DOHH2 (cell line): Measurements from ENCODE around the gene EPHB4.

Experiments used
- H3F3A ChIP-seq: fragments of 200-600 bp; sonication (generic), shearing (Covaris generic); 2 replicates; pipeline ENCODE4 v1.6.0; 2016; ENCODE audit warnings: antibody characterized with exemption, mild to moderate bottlenecking; ENCODE audit not compliant: control insufficient read depth, insufficient read depth
- H3K27ac ChIP-seq: fragments of 200-600 bp; sonication (generic); 2 replicates; pipeline ENCODE4 v1.5.1; 2014; ENCODE audit warnings: low read depth, mild to moderate bottlenecking, low read length, moderate library complexity
- H3K27me3 ChIP-seq: fragments of 200-600 bp; sonication (generic); 2 replicates; pipeline ENCODE4 v1.6.1; 2014; ENCODE audit warnings: mild to moderate bottlenecking, low read length, mixed read lengths; ENCODE audit not compliant: control insufficient read depth
- H3K36me3 ChIP-seq: fragments of 200-600 bp; sonication (generic); 2 replicates; pipeline ENCODE4 v1.6.1; 2014; ENCODE audit warnings: mild to moderate bottlenecking, low read length, moderate library complexity, mixed read lengths; ENCODE audit not compliant: control insufficient read depth
- H3K4me1 ChIP-seq: fragments of 200-600 bp; sonication (generic); 2 replicates; pipeline ENCODE4 v1.6.1; 2014; ENCODE audit warnings: mild to moderate bottlenecking, low read length, mixed read lengths; ENCODE audit not compliant: control insufficient read depth
- H3K4me2 ChIP-seq: fragments of 200-600 bp; sonication (generic); 2 replicates; pipeline ENCODE4 v1.6.0; 2014; ENCODE audit warnings: mild to moderate bottlenecking, low read length, moderate library complexity
- H3K4me3 ChIP-seq: fragments of 200-600 bp; sonication (generic); 2 replicates; pipeline ENCODE4 v1.5.1; 2014; ENCODE audit warnings: mild to moderate bottlenecking, low read length, mixed read lengths
- H3K79me2 ChIP-seq: fragments of 200-600 bp; sonication (generic); 2 replicates; pipeline ENCODE4 v1.6.1; 2014; ENCODE audit warnings: mild to moderate bottlenecking, low read length, mixed read lengths; ENCODE audit not compliant: control insufficient read depth
- H3K9me2 ChIP-seq: fragments of 200-600 bp; sonication (generic); replicated peaks from 2 replicates; pipeline ENCODE4 v1.6.1; 2014; ENCODE audit warnings: mild to moderate bottlenecking, low read length, mixed read lengths; ENCODE audit not compliant: control insufficient read depth
- H3K9me3 ChIP-seq: fragments of 200-600 bp; sonication (generic); 2 replicates; pipeline ENCODE4 v1.6.1; 2014; ENCODE audit warnings: antibody characterized with exemption, low read length, mixed read lengths; ENCODE audit not compliant: control insufficient read depth, insufficient read depth
- H4K20me1 ChIP-seq: fragments of 200-600 bp; sonication (generic); 2 replicates; pipeline ENCODE4 v1.6.0; 2014; ENCODE audit warnings: low read depth, mild to moderate bottlenecking, antibody characterized with exemption, low read length, moderate library complexity; ENCODE audit not compliant: control insufficient read depth, insufficient read depth
- EZH2phosphoT487 ChIP-seq: fragments of 200-600 bp; sonication (generic); IDR thresholded peaks from 2 replicates; pipeline ENCODE4 v1.6.1; 2017; ENCODE audit warnings: borderline replicate concordance, mild to moderate bottlenecking, antibody characterized with exemption, low read length, moderate library complexity, mixed read lengths
- TF ChIP-seq, protein P1 (sequence below): fragments of 200-600 bp; sonication (generic); IDR thresholded peaks from one replicate; pipeline ENCODE4 v1.5.1; 2014; ENCODE audit warnings: antibody characterized with exemption, mild to moderate bottlenecking, low read depth, low read length; ENCODE audit not compliant: poor library complexity, severe bottlenecking

EPHB4 gene

DNA sequence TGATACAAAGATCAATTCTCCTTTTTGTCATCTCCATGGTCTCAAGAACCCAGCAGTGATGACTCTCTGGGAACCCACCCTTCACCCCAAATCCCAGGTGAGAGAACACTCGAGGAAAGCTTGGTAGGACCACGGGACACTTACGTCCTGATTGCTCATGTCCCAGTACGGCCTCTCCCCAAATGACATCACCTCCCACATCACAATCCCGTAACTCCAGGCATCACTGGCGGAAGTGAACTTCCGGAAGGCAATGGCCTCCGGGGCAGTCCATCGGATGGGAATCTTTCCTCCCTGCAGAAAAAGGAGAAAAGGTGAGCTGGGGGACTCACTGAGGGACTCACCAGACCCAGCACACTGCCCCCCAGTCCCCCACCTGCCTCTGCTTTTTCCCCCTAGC, 21.0 kb downstream of the EPHB4 start:
- peaks cover 15% of the 10 kb centered on the region for H3K4me1 ChIP-seq
- no peaks in the 10 kb centered on the region for H3K79me2 ChIP-seq
- no peaks in the 10 kb centered on the region for H3K9me2 ChIP-seq
- H4K20me1 ChIP-seq = no peaks in the 10 kb centered on the region
- no peak overlapping the region for H3K4me3 ChIP-seq
- no peak for TF ChIP-seq EZH2phosphoT487
- TF ChIP-seq, protein P1, sequence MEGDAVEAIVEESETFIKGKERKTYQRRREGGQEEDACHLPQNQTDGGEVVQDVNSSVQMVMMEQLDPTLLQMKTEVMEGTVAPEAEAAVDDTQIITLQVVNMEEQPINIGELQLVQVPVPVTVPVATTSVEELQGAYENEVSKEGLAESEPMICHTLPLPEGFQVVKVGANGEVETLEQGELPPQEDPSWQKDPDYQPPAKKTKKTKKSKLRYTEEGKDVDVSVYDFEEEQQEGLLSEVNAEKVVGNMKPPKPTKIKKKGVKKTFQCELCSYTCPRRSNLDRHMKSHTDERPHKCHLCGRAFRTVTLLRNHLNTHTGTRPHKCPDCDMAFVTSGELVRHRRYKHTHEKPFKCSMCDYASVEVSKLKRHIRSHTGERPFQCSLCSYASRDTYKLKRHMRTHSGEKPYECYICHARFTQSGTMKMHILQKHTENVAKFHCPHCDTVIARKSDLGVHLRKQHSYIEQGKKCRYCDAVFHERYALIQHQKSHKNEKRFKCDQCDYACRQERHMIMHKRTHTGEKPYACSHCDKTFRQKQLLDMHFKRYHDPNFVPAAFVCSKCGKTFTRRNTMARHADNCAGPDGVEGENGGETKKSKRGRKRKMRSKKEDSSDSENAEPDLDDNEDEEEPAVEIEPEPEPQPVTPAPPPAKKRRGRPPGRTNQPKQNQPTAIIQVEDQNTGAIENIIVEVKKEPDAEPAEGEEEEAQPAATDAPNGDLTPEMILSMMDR = no peak
- no peak overlapping the region for H3K4me2 ChIP-seq
- no peaks in the 10 kb centered on the region for H3K9me3 ChIP-seq
- no peaks in the 10 kb centered on the region for H3K36me3 ChIP-seq
- H3F3A ChIP-seq = no peaks in the 10 kb centered on the region
- H3K27ac ChIP-seq = no peak overlapping the region
- H3K27me3 ChIP-seq = peaks cover 11% of the 10 kb centered on the region

DNA sequence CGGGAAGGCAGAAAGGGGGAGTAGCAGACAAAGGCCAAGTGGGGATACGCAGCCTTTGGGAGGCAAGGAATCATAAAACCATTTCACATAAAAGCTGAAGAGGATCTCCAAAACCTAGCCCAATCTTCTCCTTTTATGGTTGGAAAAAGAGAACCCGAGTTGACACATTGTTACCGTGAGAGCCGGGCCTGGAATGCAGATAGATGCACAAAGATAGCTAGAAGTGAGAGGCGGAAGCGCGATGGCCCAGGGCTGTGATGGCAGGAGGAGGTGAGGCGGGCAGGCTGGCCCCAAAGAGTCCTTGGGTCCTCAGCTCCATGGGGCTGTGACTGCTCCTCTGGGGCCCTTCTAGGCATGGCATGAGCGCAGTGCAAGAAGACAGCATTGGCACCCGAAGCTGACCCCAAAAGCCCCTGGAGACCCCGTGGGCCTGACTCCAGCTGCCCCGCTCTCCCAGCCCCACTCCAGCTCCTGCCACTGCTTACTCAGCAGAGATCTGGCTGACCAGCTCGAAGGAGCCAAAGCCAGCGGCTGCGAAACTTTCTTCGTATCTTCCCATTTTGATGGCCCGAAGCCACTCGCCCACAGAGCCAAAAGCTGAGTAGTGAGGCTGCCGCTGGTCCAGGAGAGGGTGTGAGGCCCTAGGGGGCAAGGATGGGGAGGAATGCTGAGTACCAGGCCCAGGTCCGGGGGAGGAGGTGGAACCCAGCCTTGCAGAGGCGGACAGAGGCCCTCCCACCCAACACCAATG, 22.5 kb downstream of the EPHB4 start:
- no peaks in the 10 kb centered on the region for H4K20me1 ChIP-seq
- no peaks in the 10 kb centered on the region for H3K9me3 ChIP-seq
- no peaks in the 10 kb centered on the region for H3K79me2 ChIP-seq
- H3K36me3 ChIP-seq = no peaks in the 10 kb centered on the region
- H3F3A ChIP-seq = no peaks in the 10 kb centered on the region
- no peak overlapping the region for H3K4me2 ChIP-seq
- no peak overlapping the region for H3K4me3 ChIP-seq
- TF ChIP-seq, protein P1 = no peak
- no peak for TF ChIP-seq EZH2phosphoT487
- peaks cover 16% of the 10 kb centered on the region for H3K27me3 ChIP-seq
- no peak overlapping the region for H3K27ac ChIP-seq
- H3K4me1 ChIP-seq = peaks cover 16% of the 10 kb centered on the region
- H3K9me2 ChIP-seq = no peaks in the 10 kb centered on the region

GRCh38 chr7:100803398-100804161, 23.7 kb downstream of the EPHB4 start:
- Histone ChIP-seq H3K27me3 (peaks cover 16% of the 10 kb centered on the region), H3K9me3 (no peaks in the 10 kb centered on the region), H4K20me1 (no peaks in the 10 kb centered on the region), H3K36me3 (no peaks in the 10 kb centered on the region), H3F3A (no peaks in the 10 kb centered on the region), H3K4me2 (peak overlapping the region; percentile 62), H3K4me1 (peaks cover 29% of the 10 kb centered on the region), H3K9me2 (no peaks in the 10 kb centered on the region), H3K79me2 (no peaks in the 10 kb centered on the region), H3K27ac (no peak overlapping the region), H3K4me3 (peak overlapping the region; percentile 46)
- TF ChIP-seq, protein P1 = no peak
- TF ChIP-seq EZH2phosphoT487 = no peak
